DND-41 (cell line): ENCODE data around the gene NAA80.

Experiments
- ATAC-seq: fragments of 200-7000 bp; cut with Tn5 transposase; 3 replicates; pipeline ENCODE4 v1.9.1; 2021; ENCODE audit warnings: low read depth; ENCODE audit not compliant: insufficient read depth
- DNase-seq: peaks from one replicate; pipeline ENCODE4 v3.0.0-alpha.2; 2020
- H2AFZ ChIP-seq: 2 replicates; pipeline ENCODE4 v1.6.0; 2012; ENCODE audit warnings: low read depth, low read length
- H3K27ac ChIP-seq: 2 replicates; pipeline ENCODE4 v1.5.1; 2012; ENCODE audit warnings: low read length, inconsistent platforms
- H3K27me3 ChIP-seq: fragments of 200-600 bp; sonication (generic); 2 replicates; pipeline ENCODE4 v1.6.0; 2012; ENCODE audit warnings: low read length, mild to moderate bottlenecking, inconsistent platforms; ENCODE audit not compliant: insufficient read depth, poor library complexity
- H3K36me3 ChIP-seq: 2 replicates; pipeline ENCODE4 v1.5.1; 2012; ENCODE audit warnings: low read length, inconsistent platforms; ENCODE audit not compliant: insufficient read depth
- H3K4me1 ChIP-seq: 2 replicates; pipeline ENCODE4 v1.5.1; 2012; ENCODE audit warnings: mild to moderate bottlenecking, low read length; ENCODE audit not compliant: insufficient read depth
- H3K4me2 ChIP-seq: 2 replicates; pipeline ENCODE4 v1.6.0; 2012; ENCODE audit warnings: mild to moderate bottlenecking, moderate library complexity, low read length, inconsistent platforms; ENCODE audit not compliant: insufficient read depth
- H3K4me3 ChIP-seq, 2 experiments: fragments of 200-600 bp in 1 of 2; shearing (Covaris generic) in 1 of 2; 2 replicates each; pipeline ENCODE4 v1.5.1; 2012 to 2016; ENCODE audit warnings: inconsistent platforms in 2 of 2, low read length in 2 of 2, mild to moderate bottlenecking in 2 of 2, low read depth in 1 of 2, moderate library complexity in 1 of 2
- H3K79me2 ChIP-seq: 2 replicates; pipeline ENCODE4 v1.6.0; 2012; ENCODE audit warnings: low read length, inconsistent platforms; ENCODE audit not compliant: insufficient read depth
- H3K9ac ChIP-seq: 2 replicates; pipeline ENCODE4 v1.6.0; 2012; ENCODE audit warnings: low read depth, mild to moderate bottlenecking, inconsistent platforms, low read length, moderate library complexity
- H3K9me3 ChIP-seq: 2 replicates; pipeline ENCODE4 v1.5.1; 2012; ENCODE audit warnings: low read length, moderate library complexity, mild to moderate bottlenecking, inconsistent platforms; ENCODE audit not compliant: insufficient read depth, severe bottlenecking
- H4K20me1 ChIP-seq: 2 replicates; pipeline ENCODE4 v1.6.0; 2012; ENCODE audit warnings: low read length; ENCODE audit not compliant: insufficient read depth
- EZH2 ChIP-seq: IDR thresholded peaks from 3 replicates; pipeline ENCODE4 v1.6.1; 2012; ENCODE audit warnings: borderline replicate concordance, low read depth, mild to moderate bottlenecking, moderate library complexity, low read length, inconsistent platforms; ENCODE audit not compliant: severe bottlenecking
- TF ChIP-seq, protein P1 (sequence below): IDR thresholded peaks from 2 replicates; pipeline ENCODE4 v1.5.1; 2012; ENCODE audit warnings: borderline replicate concordance, low read length, moderate library complexity, mild to moderate bottlenecking; ENCODE audit not compliant: poor library complexity, severe bottlenecking; ENCODE audit errors: extremely low read depth

NAA80 gene

DNA sequence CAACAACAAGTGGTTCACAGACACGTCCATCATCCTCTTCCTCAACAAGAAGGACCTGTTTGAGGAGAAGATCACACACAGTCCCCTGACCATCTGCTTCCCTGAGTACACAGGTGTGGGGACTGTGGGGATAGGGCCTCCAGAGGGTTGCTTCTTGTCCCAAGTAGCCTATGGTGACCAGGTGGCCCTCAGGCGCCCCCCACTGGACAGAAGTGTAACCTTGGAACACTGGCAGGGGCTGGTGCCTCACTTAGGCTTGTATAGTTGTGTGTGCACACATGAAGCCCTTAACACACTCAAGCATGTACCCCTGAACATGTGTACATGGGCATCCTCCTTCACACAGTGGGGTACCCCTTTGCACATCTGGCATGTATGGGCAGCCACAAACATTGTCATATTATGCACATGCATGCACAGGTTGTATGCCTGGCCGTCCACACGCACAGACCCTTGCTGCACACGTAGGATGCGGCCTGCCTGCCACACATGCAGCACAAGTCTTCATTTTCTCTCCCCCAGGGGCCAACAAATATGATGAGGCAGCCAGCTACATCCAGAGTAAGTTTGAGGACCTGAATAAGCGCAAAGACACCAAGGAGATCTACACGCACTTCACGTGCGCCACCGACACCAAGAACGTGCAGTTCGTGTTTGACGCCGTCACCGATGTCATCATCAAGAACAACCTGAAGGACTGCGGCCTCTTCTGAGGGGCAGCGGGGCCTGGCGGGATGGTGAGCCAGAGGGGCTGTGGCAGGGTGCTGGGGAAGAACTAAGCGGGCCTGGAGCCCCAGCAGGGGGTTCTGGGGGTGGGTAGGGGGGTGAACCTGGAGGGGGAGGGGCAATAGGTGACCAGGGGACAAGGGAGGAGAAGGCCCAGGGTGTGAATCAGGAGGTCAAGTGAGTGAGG lies 42.0 kb downstream of the NAA80 start:
- Histone ChIP-seq H2AFZ (no peak overlapping the region), H3K4me3 (no peak overlapping the region), H3K27ac (no peak overlapping the region), H3K9me3 (no peaks in the 10 kb centered on the region), H3K4me2 (no peak overlapping the region), H4K20me1 (peaks cover 41% of the 10 kb centered on the region), H3K9ac (no peak overlapping the region), H3K79me2 (peaks cover 12% of the 10 kb centered on the region), H3K27me3 (no peaks in the 10 kb centered on the region), H3K4me1 (peaks cover 18% of the 10 kb centered on the region), H3K36me3 (peaks cover 57% of the 10 kb centered on the region)
- DNase-seq: peak; percentile 45
- ATAC-seq: no peak
- no peak for TF ChIP-seq EZH2
- TF ChIP-seq, protein P1, sequence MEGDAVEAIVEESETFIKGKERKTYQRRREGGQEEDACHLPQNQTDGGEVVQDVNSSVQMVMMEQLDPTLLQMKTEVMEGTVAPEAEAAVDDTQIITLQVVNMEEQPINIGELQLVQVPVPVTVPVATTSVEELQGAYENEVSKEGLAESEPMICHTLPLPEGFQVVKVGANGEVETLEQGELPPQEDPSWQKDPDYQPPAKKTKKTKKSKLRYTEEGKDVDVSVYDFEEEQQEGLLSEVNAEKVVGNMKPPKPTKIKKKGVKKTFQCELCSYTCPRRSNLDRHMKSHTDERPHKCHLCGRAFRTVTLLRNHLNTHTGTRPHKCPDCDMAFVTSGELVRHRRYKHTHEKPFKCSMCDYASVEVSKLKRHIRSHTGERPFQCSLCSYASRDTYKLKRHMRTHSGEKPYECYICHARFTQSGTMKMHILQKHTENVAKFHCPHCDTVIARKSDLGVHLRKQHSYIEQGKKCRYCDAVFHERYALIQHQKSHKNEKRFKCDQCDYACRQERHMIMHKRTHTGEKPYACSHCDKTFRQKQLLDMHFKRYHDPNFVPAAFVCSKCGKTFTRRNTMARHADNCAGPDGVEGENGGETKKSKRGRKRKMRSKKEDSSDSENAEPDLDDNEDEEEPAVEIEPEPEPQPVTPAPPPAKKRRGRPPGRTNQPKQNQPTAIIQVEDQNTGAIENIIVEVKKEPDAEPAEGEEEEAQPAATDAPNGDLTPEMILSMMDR: peak; percentile 66

DNA sequence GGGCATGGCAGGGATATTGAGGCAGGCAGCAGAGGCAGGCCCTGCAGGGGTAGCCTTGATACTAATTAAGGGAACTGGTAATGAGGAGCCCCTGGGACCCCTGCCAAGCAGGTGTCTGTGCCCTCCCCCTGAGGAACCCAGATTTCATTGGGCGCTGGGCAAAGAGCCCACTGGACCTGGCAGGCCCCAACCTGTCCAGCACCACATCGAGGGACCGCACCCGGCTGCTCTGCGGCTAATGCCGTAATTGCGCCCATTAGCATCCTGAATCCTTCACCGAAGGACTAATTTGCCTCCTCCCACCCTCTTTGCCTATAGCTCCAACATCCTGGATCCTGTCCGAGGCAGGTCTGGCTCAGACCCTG lies 44.0 kb downstream of the NAA80 start:
- H2AFZ ChIP-seq: no peak overlapping the region
- no peak overlapping the region for H3K27ac ChIP-seq
- no peaks in the 10 kb centered on the region for H3K9me3 ChIP-seq
- no peak overlapping the region for H3K4me2 ChIP-seq
- no peak overlapping the region for H3K9ac ChIP-seq
- ATAC-seq (no peak), DNase-seq (no peak)
- peaks cover 32% of the 10 kb centered on the region for H3K79me2 ChIP-seq
- H3K27me3 ChIP-seq: no peaks in the 10 kb centered on the region
- H3K4me1 ChIP-seq: peaks cover 6% of the 10 kb centered on the region
- TF ChIP-seq, protein P1: no peak
- TF ChIP-seq EZH2: no peak
- H3K4me3 ChIP-seq: no peak overlapping the region
- H4K20me1 ChIP-seq: peaks cover 58% of the 10 kb centered on the region
- peaks cover 76% of the 10 kb centered on the region for H3K36me3 ChIP-seq

DNA sequence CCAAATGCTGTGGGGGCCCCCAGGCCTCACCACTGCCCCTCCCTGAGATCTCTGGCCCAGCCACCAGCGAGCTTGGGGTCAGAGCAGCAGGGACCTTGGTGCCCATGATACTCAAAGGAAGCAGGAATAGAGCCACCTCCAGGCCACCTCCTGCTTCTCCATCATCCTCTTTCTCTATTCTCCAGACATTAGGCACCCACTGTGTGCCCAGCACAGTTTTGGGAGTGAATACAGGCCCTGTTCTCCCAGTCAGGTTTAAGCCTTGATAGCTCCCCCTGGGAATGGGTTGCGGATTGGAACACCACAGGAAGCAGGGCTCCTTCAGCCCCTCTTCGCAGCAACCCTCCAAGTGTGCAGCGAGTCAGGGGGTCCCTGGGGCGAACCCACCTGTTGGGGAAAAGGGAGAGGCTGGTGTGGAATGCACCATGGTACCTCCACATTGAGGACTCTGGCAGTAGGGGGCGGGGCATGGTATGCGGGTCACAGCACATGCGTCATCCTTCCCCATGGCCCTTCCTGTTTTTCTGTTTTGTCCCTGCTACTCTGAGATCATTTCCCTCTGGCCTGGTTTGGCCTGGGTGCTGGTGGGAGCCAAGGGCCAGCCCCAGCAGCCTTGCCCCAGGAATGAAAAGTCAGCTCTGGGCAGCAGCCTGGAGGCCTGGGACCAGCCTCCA lies 44.5 kb downstream of the NAA80 start:
- no peak overlapping the region for H2AFZ ChIP-seq
- H3K4me1 ChIP-seq: peaks cover 3% of the 10 kb centered on the region
- H3K79me2 ChIP-seq: peaks cover 38% of the 10 kb centered on the region
- H3K27ac ChIP-seq: no peak overlapping the region
- no peak overlapping the region for H3K4me2 ChIP-seq
- no peak overlapping the region for H3K9ac ChIP-seq
- TF ChIP-seq, protein P1: no peak
- TF ChIP-seq EZH2: no peak
- DNase-seq: no peak
- H3K4me3 ChIP-seq: no peak overlapping the region
- H4K20me1 ChIP-seq: peaks cover 63% of the 10 kb centered on the region
- no peak for ATAC-seq
- H3K36me3 ChIP-seq: peaks cover 81% of the 10 kb centered on the region
- no peaks in the 10 kb centered on the region for H3K27me3 ChIP-seq
- no peaks in the 10 kb centered on the region for H3K9me3 ChIP-seq
